GM23338 (cell line): ENCODE measurements around the gene ANKRD27.

Source experiments
- EZH2 ChIP-seq: fragments of 200-600 bp; sonication (generic); IDR thresholded peaks from one replicate; pipeline ENCODE4 v1.8.0; 2017; ENCODE audit warnings: antibody characterized with exemption, mild to moderate bottlenecking, low read depth; ENCODE audit not compliant: unreplicated experiment
- POLR2AphosphoS5 ChIP-seq: IDR thresholded peaks from 2 replicates; pipeline ENCODE4 v1.6.1; 2016; ENCODE audit warnings: antibody characterized with exemption, low read depth

GRCh38 chr19:32675720-32676185 lies 773 bp upstream of the ANKRD27 start, which contains the start of gene RGS9BP:
- TF ChIP-seq POLR2AphosphoS5 (no peak), EZH2 (peak; percentile 40)
